ENCODE data around the gene CDH4.

GRCh38 chr20:61320691-61321425, 68.8 kb downstream of the CDH4 start:
- TF ChIP-seq CTCF (IDR thresholded peaks at IDR 0.05) = no peak
- TF ChIP-seq POLR2A (IDR thresholded peaks at IDR 0.05) = no peak
- TF ChIP-seq POLR2AphosphoS5 (IDR thresholded peaks at IDR 0.05) = no peak
- no peak for TF ChIP-seq EP300 (IDR thresholded peaks at IDR 0.05)

Measured in sigmoid colon (tissue), 4 donors.